ENCODE measurements around the gene FMN1.

The FMN1 gene

DNA sequence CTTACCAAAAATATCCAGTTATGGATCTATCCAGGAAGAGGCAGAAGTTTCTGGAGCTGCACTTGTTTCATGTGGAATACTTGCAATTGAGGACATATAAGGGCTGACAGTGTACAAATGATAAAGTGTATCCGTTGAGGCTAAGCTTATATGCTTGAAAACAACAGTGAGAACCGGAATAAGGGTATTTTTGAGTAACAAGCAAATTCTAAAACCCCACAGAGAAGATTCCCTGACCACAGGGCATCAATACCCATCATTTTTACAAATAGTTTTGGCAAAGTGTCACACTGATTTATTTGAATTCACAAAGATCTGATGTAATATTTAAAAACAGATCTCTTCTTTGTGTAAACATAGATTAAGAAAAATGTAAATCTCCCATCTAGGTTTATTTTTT, 208.4 kb downstream of the FMN1 start:
- no peak overlapping the region for H3K4me3 ChIP-seq (ENCODE audit: low read length)
- DNase-seq (ENCODE audit: low read depth) = no peak
- TF ChIP-seq, protein P1, sequence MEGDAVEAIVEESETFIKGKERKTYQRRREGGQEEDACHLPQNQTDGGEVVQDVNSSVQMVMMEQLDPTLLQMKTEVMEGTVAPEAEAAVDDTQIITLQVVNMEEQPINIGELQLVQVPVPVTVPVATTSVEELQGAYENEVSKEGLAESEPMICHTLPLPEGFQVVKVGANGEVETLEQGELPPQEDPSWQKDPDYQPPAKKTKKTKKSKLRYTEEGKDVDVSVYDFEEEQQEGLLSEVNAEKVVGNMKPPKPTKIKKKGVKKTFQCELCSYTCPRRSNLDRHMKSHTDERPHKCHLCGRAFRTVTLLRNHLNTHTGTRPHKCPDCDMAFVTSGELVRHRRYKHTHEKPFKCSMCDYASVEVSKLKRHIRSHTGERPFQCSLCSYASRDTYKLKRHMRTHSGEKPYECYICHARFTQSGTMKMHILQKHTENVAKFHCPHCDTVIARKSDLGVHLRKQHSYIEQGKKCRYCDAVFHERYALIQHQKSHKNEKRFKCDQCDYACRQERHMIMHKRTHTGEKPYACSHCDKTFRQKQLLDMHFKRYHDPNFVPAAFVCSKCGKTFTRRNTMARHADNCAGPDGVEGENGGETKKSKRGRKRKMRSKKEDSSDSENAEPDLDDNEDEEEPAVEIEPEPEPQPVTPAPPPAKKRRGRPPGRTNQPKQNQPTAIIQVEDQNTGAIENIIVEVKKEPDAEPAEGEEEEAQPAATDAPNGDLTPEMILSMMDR (conservative IDR thresholded peaks at IDR 0.05; ENCODE audit: low read length) = no peak

DNA sequence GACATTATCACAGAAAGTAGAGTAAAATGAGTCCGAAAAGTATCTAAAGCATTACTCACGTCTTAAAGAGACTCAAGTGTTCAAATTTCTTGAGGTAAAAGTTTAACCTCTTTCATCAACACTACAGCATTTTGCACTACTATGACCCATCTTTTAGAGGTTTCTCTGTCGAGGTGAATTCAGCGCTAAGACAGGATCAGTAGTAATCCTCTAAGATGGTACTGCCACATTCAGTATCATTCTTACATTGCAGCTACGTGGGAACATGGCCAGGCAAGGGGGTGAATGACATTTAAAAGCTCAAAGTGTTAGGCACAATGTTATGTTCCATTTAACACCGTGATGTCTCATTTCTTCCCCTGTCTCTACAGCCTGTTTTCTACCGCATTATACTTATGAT, 210.8 kb downstream of the FMN1 start:
- no peak for DNase-seq (ENCODE audit: low read depth)
- TF ChIP-seq, protein P1 (conservative IDR thresholded peaks at IDR 0.05; ENCODE audit: low read length) = no peak
- H3K4me3 ChIP-seq (ENCODE audit: low read length) = no peak overlapping the region

DNA sequence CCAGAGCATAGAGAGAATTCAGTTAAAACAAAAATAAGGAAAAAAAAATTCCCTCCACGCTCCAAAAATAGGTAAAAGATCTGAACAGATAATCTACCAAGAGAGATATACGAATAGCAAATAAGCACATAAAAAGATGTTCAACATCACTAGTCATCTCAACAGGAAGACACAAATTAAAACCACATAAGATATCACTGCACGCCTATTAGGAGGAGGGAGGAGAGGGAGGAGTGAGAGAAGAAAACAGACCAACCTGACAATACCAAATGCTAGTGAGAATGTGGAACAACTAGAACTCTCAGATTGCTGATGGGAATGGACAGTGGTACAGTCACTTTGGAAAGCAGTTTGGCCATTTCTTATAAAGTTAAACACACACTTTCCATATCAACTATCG, 212.5 kb downstream of the FMN1 start:
- no peak for DNase-seq (ENCODE audit: low read depth)
- TF ChIP-seq, protein P1 (conservative IDR thresholded peaks at IDR 0.05; ENCODE audit: low read length) = no peak
- H3K4me3 ChIP-seq (ENCODE audit: low read length) = no peak overlapping the region

DNA sequence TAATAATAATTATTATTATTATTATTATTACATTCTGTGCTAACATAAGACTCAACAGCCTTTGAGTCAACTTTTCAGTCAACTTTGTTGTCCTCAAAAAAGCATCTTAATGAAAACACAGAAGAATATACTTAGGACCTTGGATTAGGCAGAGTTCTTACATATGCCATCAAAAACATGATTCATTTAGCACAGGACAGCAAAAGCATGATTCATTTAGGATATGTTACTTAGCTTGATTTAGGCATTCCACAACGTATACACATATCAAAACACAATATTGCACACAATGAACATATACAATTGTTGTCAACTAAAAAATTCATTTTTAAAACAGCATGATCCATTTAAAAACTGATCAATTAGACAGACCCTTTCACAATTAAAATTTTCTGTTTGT, 213.0 kb downstream of the FMN1 start:
- DNase-seq (ENCODE audit: low read depth) = no peak
- TF ChIP-seq, protein P1 (conservative IDR thresholded peaks at IDR 0.05; ENCODE audit: low read length) = no peak
- no peak overlapping the region for H3K4me3 ChIP-seq (ENCODE audit: low read length)

DNA sequence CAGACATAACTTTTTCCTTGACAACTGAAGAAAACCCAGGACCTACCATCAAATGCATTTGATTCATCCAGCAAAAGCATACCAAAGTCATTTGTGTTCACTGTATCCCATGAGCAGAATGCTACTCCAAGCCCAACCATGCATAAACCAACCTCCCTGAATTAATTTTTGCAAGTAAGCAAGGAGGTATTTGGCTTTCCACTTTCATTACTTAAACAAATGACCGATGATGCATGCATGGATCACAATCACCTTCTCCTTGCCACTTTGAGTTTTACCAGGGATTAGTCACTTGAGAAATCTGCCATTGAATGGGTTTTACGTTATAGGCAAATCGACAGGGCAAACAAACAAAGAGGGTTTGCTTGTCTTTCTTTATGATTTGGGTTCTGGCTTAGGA, 214.8 kb downstream of the FMN1 start:
- peak overlapping the region; percentile 23 for H3K4me3 ChIP-seq (ENCODE audit: low read length)
- DNase-seq (ENCODE audit: low read depth) = peak; percentile 95
- TF ChIP-seq, protein P1 (conservative IDR thresholded peaks at IDR 0.05; ENCODE audit: low read length) = no peak

DNA sequence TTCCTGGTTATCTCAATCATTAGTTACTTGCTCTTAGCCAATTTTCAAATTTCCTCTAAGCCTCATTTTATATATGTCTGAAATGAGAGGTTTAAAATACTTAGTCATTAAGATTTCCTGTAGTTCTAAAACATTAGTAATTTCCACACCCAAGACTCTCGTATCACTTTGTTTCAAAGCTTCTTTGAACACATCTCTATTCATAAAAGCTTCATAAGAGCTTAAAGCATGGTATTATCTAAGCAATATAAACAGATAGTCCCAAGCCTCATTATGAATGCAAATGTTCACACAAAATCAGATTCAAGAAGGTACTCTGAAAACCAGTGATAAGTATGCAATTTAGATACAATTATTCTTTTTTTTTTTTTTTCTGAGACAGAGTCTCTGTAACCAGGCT, 217.0 kb downstream of the FMN1 start:
- DNase-seq (ENCODE audit: low read depth) = no peak
- TF ChIP-seq, protein P1 (conservative IDR thresholded peaks at IDR 0.05; ENCODE audit: low read length) = no peak
- no peak overlapping the region for H3K4me3 ChIP-seq (ENCODE audit: low read length)

DNA sequence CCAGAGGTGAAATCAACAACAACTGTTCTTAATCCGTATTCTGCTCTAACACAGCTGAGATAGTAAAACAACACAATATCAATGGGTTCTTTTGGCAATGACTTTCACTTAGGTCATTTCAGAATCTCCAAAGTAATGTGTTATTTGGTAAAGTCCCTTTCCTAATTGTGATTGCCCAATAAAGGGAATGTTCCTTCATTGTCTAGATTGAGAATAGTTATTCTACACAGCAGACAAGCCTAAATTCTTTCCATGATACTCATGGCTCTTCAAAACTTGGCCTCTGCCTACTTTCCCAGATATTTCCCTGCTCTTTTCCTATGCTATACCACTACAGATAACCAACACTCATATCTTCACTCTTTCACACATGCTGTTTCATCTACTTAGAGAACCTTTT, 219.8 kb downstream of the FMN1 start:
- TF ChIP-seq, protein P1 (conservative IDR thresholded peaks at IDR 0.05; ENCODE audit: low read length) = no peak
- no peak overlapping the region for H3K4me3 ChIP-seq (ENCODE audit: low read length)
- DNase-seq (ENCODE audit: low read depth) = peak; percentile 82
